HTR-8/SVneo (cell line): ENCODE data around the gene KRTAP10-3.

ENCODE experiments used
- DNase-seq: peaks from one replicate; pipeline ENCODE4 v3.0.0; 2011; ENCODE audit warnings: low spot score, mixed read lengths; ENCODE audit not compliant: insufficient read length
- FAIRE-seq: peaks from 2 replicates; lab custom pipeline; 2011; peaks lifted over from hg19 to GRCh38; lab: Jason Lieb, UNC

KRTAP10-3 gene

GRCh38 chr21:44509539-44509938 lies 49.1 kb downstream of the KRTAP10-3 start:
- FAIRE-seq (no peak), DNase-seq (no peak)

DNA sequence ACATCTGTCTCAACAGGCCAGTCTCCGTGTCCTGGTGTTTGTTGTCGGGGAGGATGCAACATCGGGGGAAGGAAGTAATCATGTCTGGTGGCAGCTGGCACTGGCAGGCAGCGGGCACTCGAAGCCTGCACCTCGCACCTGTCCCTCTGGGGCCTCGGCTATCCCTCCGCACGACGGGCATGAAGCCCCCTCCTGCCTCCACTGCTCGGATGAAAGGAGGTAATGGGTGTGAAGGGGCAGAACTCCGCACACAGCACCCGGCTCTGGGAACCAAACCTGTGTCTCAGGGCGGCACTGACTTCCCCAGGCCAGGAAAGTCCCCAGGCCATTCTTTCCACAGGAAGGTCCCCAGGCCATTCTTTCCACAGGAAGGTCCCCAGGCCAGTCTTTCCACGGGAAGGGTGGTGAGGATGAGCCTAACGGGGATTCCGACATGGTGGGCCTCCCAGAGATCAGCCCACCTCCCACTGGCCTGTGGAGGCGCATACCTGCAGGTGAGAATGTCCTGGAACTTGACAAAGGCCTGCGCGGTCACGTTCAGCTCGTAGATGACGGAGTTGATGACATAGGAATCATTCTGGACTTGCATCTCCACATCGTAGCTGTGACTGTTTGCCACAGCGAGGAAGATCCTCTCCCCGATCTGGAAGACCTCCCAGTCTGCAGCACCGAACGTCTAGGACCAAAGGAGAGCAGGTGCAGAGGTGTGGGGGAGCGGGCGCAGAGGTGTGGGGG lies 49.7 kb downstream of the KRTAP10-3 start:
- no peak for DNase-seq
- FAIRE-seq, result no peak

GRCh38 chr21:44508426-44508710 lies 50.2 kb downstream of the KRTAP10-3 start:
- FAIRE-seq (no peak), DNase-seq (no peak)
